ENCODE data around the gene PRC1. TPM values are rescaled to one million over a fixed set of nuclear protein-coding genes. Genes with fewer than 3 reads are reported as not detected.
"Not testable (repeated sequence)": the region's sequence is repeated elsewhere in the genome, so short reads cannot be mapped to it uniquely, and the experiment has no call there.

PRC1 gene
- total and polyA plus RNA-seq, 2 donors (not counting 1 experiment from before 2014, with no cell fraction given) = 9.4 to 11.6 TPM

GRCh38 chr15:90924375-90924774 is 70.0 kb downstream of the PRC1 start:
- Histone ChIP-seq H3K4me3 (ENCODE audit: control extremely low read depth in 1 of 5, extremely low read depth in 1 of 5, insufficient read depth in 1 of 5, low read depth in 2 of 5, low read length in 4 of 5) (no peak overlapping the region), H3K4me2 (replicated peaks; ENCODE audit: low read depth, low read length, poor library complexity, severe bottlenecking) (no peak overlapping the region), H4K20me1 (ENCODE audit: control insufficient read depth, insufficient read depth, low read length, poor library complexity, severe bottlenecking) (no peaks in the 10 kb centered on the region), H3K79me2 (ENCODE audit: control insufficient read depth, insufficient read depth, low read length) (no peaks in the 10 kb centered on the region), H3K4me1 (ENCODE audit: control insufficient read depth in 2 of 2, insufficient read depth in 2 of 2, low read length in 2 of 2) (peaks cover 3% of the 10 kb centered on the region in 2 donors), H3K27me3 (replicated peaks in 1 of 4; ENCODE audit: control extremely low read depth in 1 of 4, control insufficient read depth in 3 of 4, insufficient read depth in 4 of 4, low read length in 3 of 4) (no peaks in the 10 kb centered on the region), H3K9me3 (ENCODE audit: control extremely low read depth in 1 of 3, control insufficient read depth in 2 of 3, insufficient read depth in 1 of 3, low read length in 2 of 3) (no peaks in the 10 kb centered on the region), H3K27ac (ENCODE audit: low read length in 2 of 2) (no peak overlapping the region), H2AFZ (ENCODE audit: insufficient read depth, low read depth, low read length, poor library complexity, severe bottlenecking) (no peak overlapping the region), H3K36me3 (replicated peaks in 1 of 2; ENCODE audit: control extremely low read depth in 1 of 2, control insufficient read depth in 1 of 2, extremely low read depth in 1 of 2, insufficient read depth in 2 of 2, low read length in 1 of 2) (peaks cover 5 to 20% of the 10 kb centered on the region in 2 experiments), H3K9ac (ENCODE audit: low read length) (no peak overlapping the region)
- no peak for TF ChIP-seq CTCF (IDR thresholded peaks at IDR 0.05)
- no peak for TF ChIP-seq EZH2 (IDR thresholded peaks at IDR 0.05; ENCODE audit: borderline replicate concordance, insufficient read depth, low read depth, low read length, poor library complexity, severe bottlenecking)
- H3K27me3 Mint-ChIP-seq = no peaks in the 10 kb centered on the region
- H3K4me1 Mint-ChIP-seq = peaks cover 5% of the 10 kb centered on the region
- 74% methylated on average over 2 of the region's 5 CpGs for WGBS (ENCODE audit: insufficient coverage)
- H3K27ac Mint-ChIP-seq = no peak overlapping the region
- ATAC-seq (ENCODE audit: low read depth) = no peak
- no peak overlapping the region for H3K4me3 Mint-ChIP-seq
- DNase-seq = no peak
- POLR2A ChIA-PET = interaction anchor here (0.7 kb wide), 1 partner anchor 30 kb away, joined by 4 read pairs; no protein-coding TSS in a partner anchor
- CTCF ChIA-PET = interaction anchor here (4.6 kb wide), 1 partner anchor 8 kb away, joined by 40 read pairs; the partner anchor contains the start of genes HDDC3 and UNC45A
- intact Hi-C loops (cut with micrococcal nuclease) = no loop called here
- H3K9me3 Mint-ChIP-seq (ENCODE audit: insufficient read depth) = no peaks in the 10 kb centered on the region

- H3K27ac Mint-ChIP-seq; H3K9me3 ChIP-seq (ENCODE audit: control extremely low read depth in 1 of 3, control insufficient read depth in 2 of 3, insufficient read depth in 1 of 3, low read length in 2 of 3); H3K9ac ChIP-seq (ENCODE audit: low read length); H3K4me3 ChIP-seq (ENCODE audit: control extremely low read depth in 1 of 5, extremely low read depth in 1 of 5, insufficient read depth in 1 of 5, low read depth in 2 of 5, low read length in 4 of 5); ATAC-seq (ENCODE audit: low read depth); H3K4me1 ChIP-seq (ENCODE audit: control insufficient read depth in 2 of 2, insufficient read depth in 2 of 2, low read length in 2 of 2); H3K27me3 Mint-ChIP-seq; H3K9me3 Mint-ChIP-seq (ENCODE audit: insufficient read depth); H3K27me3 ChIP-seq (replicated peaks in 1 of 4; ENCODE audit: control extremely low read depth in 1 of 4, control insufficient read depth in 3 of 4, insufficient read depth in 4 of 4, low read length in 3 of 4); H3K27ac ChIP-seq (ENCODE audit: low read length in 2 of 2); H3K4me2 ChIP-seq (replicated peaks; ENCODE audit: low read depth, low read length, poor library complexity, severe bottlenecking); H3K79me2 ChIP-seq (ENCODE audit: control insufficient read depth, insufficient read depth, low read length); H4K20me1 ChIP-seq (ENCODE audit: control insufficient read depth, insufficient read depth, low read length, poor library complexity, severe bottlenecking); intact Hi-C loops (cut with micrococcal nuclease); H2AFZ ChIP-seq (ENCODE audit: insufficient read depth, low read depth, low read length, poor library complexity, severe bottlenecking); H3K4me3 Mint-ChIP-seq; DNase-seq; H3K4me1 Mint-ChIP-seq: not testable (repeated sequence)
- peaks cover 5 to 36% of the 10 kb centered on the region in 2 experiments for H3K36me3 ChIP-seq (replicated peaks in 1 of 2; ENCODE audit: control extremely low read depth in 1 of 2, control insufficient read depth in 1 of 2, extremely low read depth in 1 of 2, insufficient read depth in 2 of 2, low read length in 1 of 2)
- CTCF ChIA-PET = interaction anchor here (0.9 to 4.6 kb wide), 5 partner anchors 10 to 603 kb away, joined by 3 to 40 read pairs (median 4); partner anchors contain the start of genes HDDC3, MAN2A2 and UNC45A
- POLR2A ChIA-PET = interaction anchor here (1.6 kb wide), 1 partner anchor 9 kb away, joined by 5 read pairs; the partner anchor contains the start of gene HDDC3
- 95% methylated on average over 7 of the region's 7 CpGs for WGBS (ENCODE audit: insufficient coverage)
These were observed 71.5 kb downstream of the PRC1 start for GRCh38 chr15:90922712-90923322.
